ENCODE measurements around the gene HLA-DQB2.
"Not testable (repeated sequence)": the region's sequence is repeated elsewhere in the genome, so short reads cannot be mapped to it uniquely, and the experiment has no call there.

The HLA-DQB2 gene

DNA sequence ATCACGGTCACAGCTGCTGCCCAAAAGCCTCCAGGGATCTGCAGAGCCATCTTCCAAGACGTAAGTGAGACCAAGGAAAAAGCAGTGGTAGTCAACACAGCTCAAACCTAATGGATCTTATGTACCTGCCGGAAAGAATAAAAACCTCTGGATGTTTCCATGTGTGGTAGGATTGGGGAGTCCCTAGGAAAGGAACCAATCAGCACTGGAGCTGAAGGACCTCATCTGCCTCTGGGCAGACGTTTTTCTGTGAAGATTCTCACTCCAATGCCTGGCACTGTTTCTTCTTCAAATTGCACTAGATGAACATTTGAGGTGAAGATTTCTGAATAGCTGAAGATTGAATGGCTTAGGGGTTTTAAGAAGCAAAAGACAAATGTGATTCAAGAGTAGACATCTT is at the start of gene HLA-DQB2:
TSS of gene HLA-DQB2 (minus strand) at position 112 of the 400 bp plus-strand sequence. CDS start at position 50, 62 bp downstream.
- peak; percentile 41 for DNase-seq

DNA sequence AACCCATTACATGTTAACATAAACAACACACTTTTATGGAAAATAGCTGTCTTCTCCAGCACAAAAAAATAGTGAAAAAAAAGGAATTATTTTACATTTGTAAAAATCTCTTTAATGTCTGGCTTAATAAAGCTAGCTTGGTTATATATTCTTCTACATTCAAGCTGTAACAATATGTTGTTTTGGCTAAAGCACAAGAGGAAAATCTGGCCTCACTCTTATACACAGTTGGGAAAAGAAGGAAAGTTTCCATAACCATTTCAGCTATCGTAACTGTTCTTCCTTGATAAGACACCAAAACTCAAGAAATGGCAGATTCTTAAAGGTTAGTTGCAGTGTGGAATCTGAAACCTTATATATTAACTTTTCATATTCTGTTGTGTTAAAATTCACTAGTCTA is 45.8 kb upstream of the HLA-DQB2 start:
- DNase-seq: no peak

GRCh38 chr6:32807020-32807580 is 43.8 kb upstream of the HLA-DQB2 start:
- no peak for DNase-seq

DNA sequence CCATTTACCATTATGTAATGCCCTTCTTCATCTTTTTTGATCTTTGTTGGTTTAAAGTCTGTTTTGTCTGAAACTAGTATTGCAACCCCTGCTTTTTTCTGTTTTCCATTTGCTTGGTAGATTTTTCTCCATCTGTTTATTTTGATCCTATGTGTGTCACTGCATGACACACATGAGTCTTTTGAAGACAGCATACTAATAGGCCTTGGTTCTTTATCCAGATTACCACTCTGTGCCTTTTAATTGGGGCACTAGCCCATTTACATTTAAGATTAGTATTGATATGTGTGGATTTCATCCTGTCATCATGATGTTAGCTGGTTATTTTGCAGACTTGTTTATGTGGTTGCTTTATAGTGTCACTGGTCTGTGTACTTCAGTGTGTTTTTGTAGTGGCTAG is 42.1 kb upstream of the HLA-DQB2 start:
- not testable (repeated sequence) for DNase-seq

DNA sequence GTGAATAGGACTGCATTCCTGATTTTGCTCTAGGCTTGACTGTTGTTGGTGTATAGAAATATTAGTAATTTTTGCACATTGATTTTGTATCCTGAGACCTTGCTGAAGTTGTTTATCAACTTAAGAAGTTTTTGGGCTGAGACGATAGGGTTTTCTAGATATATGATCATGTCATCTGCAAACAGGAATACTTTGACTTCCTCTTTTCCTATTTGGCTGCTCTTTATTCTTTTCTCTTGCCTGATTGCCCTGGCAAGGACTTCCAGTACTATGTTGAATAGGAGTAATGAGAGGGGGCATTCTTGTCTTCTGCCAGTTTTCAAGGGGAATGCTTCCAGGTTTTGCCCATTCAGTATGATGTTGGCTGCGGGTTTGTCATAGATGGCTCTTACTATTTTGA is 40.1 kb upstream of the HLA-DQB2 start:
- no peak for DNase-seq

- no peak for DNase-seq
Observed at GRCh38 chr6:32799740-32800139, 36.4 kb upstream of the HLA-DQB2 start.

DNA sequence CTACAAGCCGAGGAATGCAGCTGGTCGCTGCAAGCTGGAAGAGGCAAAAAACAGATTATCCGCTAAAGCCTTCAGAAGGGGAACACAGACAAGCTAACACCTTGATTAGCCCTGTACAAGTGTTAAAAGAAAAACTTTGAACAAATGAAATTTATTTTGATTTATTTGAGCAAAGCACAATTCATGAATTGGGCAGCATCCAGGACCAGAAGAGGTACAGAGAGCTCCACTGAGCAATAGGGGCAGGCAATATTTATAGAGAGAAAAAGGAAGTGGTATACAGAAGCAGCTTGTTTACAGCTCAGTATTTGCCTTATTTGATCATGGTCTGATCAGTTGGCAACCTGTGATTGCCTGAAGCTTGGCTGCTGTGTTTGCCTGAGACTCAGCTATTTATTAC is 35.8 kb upstream of the HLA-DQB2 start:
- no peak for DNase-seq

- peak; percentile 93 for DNase-seq
Observed at GRCh38 chr6:32796848-32797776, 33.8 kb upstream of the HLA-DQB2 start.

DNA sequence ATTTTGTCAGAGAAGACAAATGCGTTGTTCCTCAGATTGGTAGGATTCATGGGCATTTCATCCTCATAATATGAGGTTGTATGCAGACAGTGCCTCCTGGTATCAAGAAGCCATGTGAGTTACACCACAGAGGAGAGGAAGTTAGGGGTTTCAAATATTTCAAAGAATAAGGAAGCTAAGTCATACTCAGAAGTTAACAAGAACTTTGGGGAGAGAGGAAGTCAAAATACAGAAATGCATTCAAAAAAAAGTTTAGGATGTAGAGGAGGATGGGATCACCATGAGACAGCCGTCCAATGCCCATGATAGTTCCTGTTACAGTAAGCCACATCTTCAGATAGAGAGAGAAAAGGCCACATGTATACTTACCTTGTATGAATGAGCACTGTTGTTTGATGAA is 31.2 kb upstream of the HLA-DQB2 start:
- no peak for DNase-seq

DNA sequence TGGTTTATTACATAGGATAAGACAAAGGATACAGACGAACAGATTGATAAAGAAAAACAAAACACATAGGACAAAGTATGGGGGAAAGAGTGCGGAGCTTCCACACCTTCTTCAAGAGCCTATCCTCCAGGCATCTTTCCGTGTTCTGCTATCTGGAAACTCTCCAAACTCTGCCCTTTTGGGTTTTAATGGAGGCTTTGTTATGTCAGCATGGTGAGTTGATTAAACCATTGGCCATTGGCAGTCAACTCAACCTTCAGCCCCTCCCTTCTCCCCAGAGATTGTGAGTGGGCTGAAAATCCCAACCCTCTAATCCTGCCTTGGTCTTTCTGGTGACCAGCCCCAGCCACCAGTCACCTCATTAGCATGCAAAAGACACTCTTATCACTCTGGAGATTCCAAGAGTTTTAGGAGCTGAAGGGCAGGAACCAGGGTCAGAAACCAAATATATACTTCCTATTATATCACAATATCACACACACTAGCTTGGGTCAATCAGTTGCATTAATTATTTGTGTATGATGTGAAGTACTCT is 29.6 kb upstream of the HLA-DQB2 start:
- DNase-seq: no peak

DNA sequence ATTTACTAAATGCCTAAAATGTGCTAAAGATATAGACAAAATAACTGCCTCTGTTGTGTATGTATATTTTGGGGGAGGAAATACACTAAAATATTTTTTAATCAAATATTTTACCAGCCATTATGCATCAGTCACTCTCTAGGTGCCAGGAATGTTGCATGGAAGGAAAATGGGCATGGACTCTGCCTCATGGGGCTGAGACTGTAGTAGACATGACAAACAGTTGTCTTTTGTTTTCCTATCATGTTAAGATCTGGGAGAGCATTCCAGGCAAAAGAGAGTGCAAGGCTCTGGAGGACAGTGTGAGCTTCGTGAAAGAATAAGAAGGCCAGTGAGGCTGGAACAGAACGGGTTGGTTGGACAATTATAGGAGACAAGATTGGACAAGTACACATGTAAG is 27.0 kb upstream of the HLA-DQB2 start:
- DNase-seq: no peak

DNA sequence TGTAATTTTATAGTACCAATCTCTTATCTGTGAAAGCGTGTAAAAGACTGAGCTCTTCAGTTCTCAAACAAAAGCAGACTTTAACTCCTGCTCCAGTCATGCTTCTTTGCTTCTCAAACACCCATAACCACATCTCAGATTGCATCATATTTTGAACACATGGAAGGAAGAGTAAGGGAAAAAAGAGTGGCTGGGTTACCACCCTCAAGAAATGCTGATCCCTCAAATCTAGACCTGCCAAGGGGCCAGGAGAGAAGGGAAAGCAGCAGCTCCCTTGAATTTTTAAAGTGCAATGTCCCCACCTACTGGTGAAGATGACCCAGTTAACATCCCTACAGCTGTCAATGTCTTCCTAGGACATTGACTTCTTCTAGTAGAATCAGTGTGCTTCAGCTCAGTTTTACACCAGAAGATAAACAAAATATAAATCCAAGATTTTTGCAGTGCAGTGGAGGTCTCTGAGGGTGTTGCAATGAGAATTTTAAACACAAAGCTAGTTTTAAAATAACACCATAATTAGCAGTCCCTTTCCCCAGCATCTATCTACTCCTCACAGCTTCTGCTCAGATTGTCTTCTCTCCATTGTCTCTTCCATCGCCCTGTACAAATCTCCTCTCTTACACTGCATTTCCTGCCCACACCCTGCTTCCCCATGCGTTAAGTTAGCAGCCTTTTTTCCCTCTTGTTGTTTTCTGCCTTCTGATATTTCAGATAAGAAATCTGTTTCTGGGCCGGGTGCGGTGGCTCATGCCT is 22.6 kb upstream of the HLA-DQB2 start:
- DNase-seq: peak; percentile 88

DNA sequence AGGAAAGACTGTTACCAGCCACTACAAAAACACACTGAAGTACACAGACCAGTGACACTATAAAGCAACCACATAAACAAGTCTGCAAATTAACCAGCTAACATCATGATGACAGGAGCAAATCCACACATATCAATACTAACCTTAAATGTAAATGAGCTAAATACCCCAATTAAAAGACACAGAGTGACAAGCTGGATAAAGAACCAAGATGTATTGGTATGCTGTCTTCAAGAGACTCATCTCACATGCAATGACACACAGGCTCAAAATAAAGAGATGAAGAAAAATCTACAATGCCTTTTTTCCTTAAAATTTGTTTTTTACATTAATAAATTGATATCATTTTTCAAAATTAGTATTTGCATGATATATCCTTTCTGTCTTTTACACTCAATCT is 19.6 kb upstream of the HLA-DQB2 start:
- not testable (repeated sequence) for DNase-seq

- no peak for DNase-seq
Observed at GRCh38 chr6:32779036-32779435, 15.7 kb upstream of the HLA-DQB2 start.

- DNase-seq: no peak
Observed at GRCh38 chr6:32775071-32775470, 11.7 kb upstream of the HLA-DQB2 start.

GRCh38 chr6:32774426-32774825 is 11.1 kb upstream of the HLA-DQB2 start:
- no peak for DNase-seq

DNA sequence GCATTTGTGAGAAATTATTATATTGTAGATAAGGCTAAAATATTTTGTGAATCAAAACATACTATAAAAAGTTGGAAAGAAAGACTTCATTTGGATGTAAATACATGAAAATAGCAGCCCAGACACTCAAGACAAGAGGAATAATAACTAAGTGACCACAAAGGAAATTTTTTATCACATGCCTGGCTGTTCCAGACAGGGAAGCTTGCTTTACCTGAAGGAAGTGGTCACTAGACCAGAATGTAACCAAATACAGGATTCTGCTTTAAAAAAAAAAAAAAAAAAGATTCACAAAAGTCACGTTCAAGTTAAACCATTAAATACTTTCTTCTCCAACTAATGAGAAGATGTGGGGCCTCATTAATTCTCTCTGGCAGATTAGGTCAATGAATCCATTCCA is 9.3 kb upstream of the HLA-DQB2 start:
- DNase-seq: no peak

GRCh38 chr6:32764048-32764447 is 716 bp upstream of the HLA-DQB2 start:
- DNase-seq: no peak

GRCh38 chr6:32761548-32761947 is 1.8 kb downstream of the HLA-DQB2 start:
- no peak for DNase-seq

- DNase-seq: no peak
Observed at GRCh38 chr6:32761072-32761471, 2.3 kb downstream of the HLA-DQB2 start.

DNA sequence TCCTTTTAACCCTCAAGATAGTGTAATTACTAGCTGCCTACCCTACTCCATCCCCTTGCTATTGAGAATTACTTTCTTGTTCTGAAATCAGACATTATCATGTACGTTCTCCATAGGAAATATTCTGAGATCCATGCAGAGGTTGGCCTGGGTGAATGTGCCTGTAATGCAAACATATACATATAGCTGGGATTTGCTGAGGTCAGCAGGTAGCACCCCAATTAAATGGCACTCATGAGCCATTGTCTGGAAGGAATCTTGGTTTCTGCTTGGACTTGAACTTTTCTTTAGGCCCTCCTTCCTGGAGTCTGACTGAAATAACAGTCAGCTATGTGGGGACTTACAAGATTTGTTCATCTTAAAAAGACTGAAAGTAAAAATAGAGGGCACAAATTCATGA is 3.7 kb downstream of the HLA-DQB2 start:
- DNase-seq: no peak

DNA sequence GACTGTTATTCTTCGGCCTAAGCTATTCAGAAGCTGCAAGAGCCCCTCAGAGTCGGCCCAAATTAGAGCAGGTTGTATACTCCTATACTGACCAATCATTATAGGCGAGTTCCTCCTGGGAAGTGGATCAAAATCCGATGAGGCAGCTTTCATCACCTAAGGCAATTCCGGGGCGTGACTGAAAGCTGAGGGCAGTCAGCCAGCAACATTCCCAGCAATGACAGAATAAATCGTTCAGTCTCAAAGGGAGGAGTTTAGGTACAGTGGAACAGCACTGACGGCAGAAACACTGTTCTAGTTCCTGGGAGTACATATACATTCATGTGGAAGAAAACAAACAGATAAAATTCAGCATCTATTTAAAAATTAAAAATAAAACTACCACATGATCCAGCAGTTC is 10.8 kb downstream of the HLA-DQB2 start:
- DNase-seq: peak; percentile 29

GRCh38 chr6:32745649-32746048 is 17.7 kb downstream of the HLA-DQB2 start:
- not testable (repeated sequence) for DNase-seq

Measured in eye (tissue), 1 donor.